ENCODE results near the gene ZNF277.

- TF ChIP-seq CTCF (IDR thresholded peaks at IDR 0.05) (no peak), POLR2A (IDR thresholded peaks at IDR 0.05; ENCODE audit: low read depth) (no peak)
Observed at GRCh38 chr7:112372101-112372500, 165.6 kb downstream of the ZNF277 start.

Measured in esophagus muscularis mucosa (tissue), 3 donors.